Neural cell (in vitro differentiated cells): Measurements from ENCODE around the gene C19orf53. TPM values are rescaled to one million over a fixed set of nuclear protein-coding genes. Genes with fewer than 3 reads are reported as not detected.

Experiments
- H2AFZ ChIP-seq: fragments of 200-600, 300-800 bp; sonication (generic), shearing (Covaris generic); 2 replicates; pipeline ENCODE4 v1.6.0; 2014; ENCODE audit warnings: low read depth, mild to moderate bottlenecking, antibody characterized with exemption, low read length, moderate library complexity
- H3F3A ChIP-seq: fragments of 200-600 bp; shearing (Covaris generic); 2 replicates; pipeline ENCODE4 v1.6.1; 2016; ENCODE audit warnings: mild to moderate bottlenecking, moderate library complexity, mixed read lengths, antibody characterized with exemption, low read length; ENCODE audit not compliant: insufficient read depth, poor library complexity, severe bottlenecking
- H3K27ac ChIP-seq: fragments of 200-600, 300-800 bp; sonication (generic), shearing (Covaris generic); 2 replicates; pipeline ENCODE4 v1.5.1; 2014; ENCODE audit warnings: mild to moderate bottlenecking, low read length, moderate library complexity
- H3K27me3 ChIP-seq: fragments of 300-800, 200-600 bp; sonication (generic), shearing (Covaris generic); 2 replicates; pipeline ENCODE4 v1.6.0; 2014; ENCODE audit warnings: mild to moderate bottlenecking, low read depth, low read length, moderate library complexity; ENCODE audit not compliant: insufficient read depth
- H3K36me3 ChIP-seq: fragments of 300-800, 200-600 bp; sonication (generic), shearing (Covaris generic); 2 replicates; pipeline ENCODE4 v1.5.1; 2014; ENCODE audit warnings: mild to moderate bottlenecking, antibody characterized with exemption, low read length, moderate library complexity; ENCODE audit not compliant: insufficient read depth
- H3K4me2 ChIP-seq: fragments of 300-800, 200-600 bp; sonication (generic), shearing (Covaris generic); 2 replicates; pipeline ENCODE4 v1.6.0; 2014; ENCODE audit warnings: mild to moderate bottlenecking, low read length
- H3K4me3 ChIP-seq: fragments of 300-800, 200-600 bp; sonication (generic), shearing (Covaris generic); 2 replicates; pipeline ENCODE4 v1.5.1; 2014; ENCODE audit warnings: mild to moderate bottlenecking, low read length, moderate library complexity
- H3K79me2 ChIP-seq: fragments of 200-600 bp; shearing (Covaris generic); replicated peaks from 2 replicates; pipeline ENCODE4 v1.6.0; 2014; ENCODE audit warnings: mild to moderate bottlenecking, low read length, moderate library complexity; ENCODE audit not compliant: insufficient read depth
- H3K9ac ChIP-seq: fragments of 300-800, 200-600 bp; sonication (generic), shearing (Covaris generic); 2 replicates; pipeline ENCODE4 v1.6.1; 2016; ENCODE audit warnings: mild to moderate bottlenecking, low read length, mixed read lengths
- H3K9me2 ChIP-seq: fragments of 200-600 bp; shearing (Covaris generic); 2 replicates; pipeline ENCODE4 v1.6.1; 2016; ENCODE audit warnings: mild to moderate bottlenecking, low read length, mixed read lengths; ENCODE audit not compliant: insufficient read depth
- H3K9me3 ChIP-seq: fragments of 200-600, 300-800 bp; sonication (generic), shearing (Covaris generic); 2 replicates; pipeline ENCODE4 v1.6.1; 2016; ENCODE audit warnings: mild to moderate bottlenecking, mixed run types, low read length, moderate library complexity, mixed read lengths
- H4K20me1 ChIP-seq: fragments of 200-600 bp; shearing (Covaris generic); 2 replicates; pipeline ENCODE4 v1.6.1; 2016; ENCODE audit warnings: mild to moderate bottlenecking, mixed run types; ENCODE audit not compliant: insufficient read depth
- EP300 ChIP-seq: fragments of 450-650 bp; conservative IDR thresholded peaks from 2 replicates; pipeline ENCODE4 v1.6.1; 2014; ENCODE audit warnings: antibody characterized with exemption, mild to moderate bottlenecking, moderate library complexity; ENCODE audit not compliant: poor library complexity, severe bottlenecking
- EZH2 ChIP-seq: fragments of 200-600, 300-800 bp; shearing (Covaris generic), sonication (generic); IDR thresholded peaks from 2 replicates; pipeline ENCODE4 v1.6.1; 2014; ENCODE audit warnings: antibody characterized with exemption, low read length, borderline replicate concordance, mild to moderate bottlenecking; ENCODE audit not compliant: insufficient read depth, poor library complexity, severe bottlenecking
- MXI1 ChIP-seq: fragments of 450-650 bp; conservative IDR thresholded peaks from 2 replicates; pipeline ENCODE4 v1.6.1; 2014; ENCODE audit warnings: antibody characterized with exemption, mild to moderate bottlenecking; ENCODE audit not compliant: poor library complexity, severe bottlenecking
- POLR2AphosphoS5 ChIP-seq: IDR thresholded peaks from 2 replicates; pipeline ENCODE4 v1.6.1; 2012
- RAD21 ChIP-seq: fragments of 450-650 bp; conservative IDR thresholded peaks from 2 replicates; pipeline ENCODE4 v1.6.1; 2014; ENCODE audit warnings: antibody characterized with exemption, mild to moderate bottlenecking, moderate library complexity
- SMC3 ChIP-seq: fragments of 450-650 bp; conservative IDR thresholded peaks from 2 replicates; pipeline ENCODE4 v1.6.1; 2014; ENCODE audit warnings: antibody characterized with exemption, mild to moderate bottlenecking, moderate library complexity; ENCODE audit not compliant: poor library complexity
- TAF1 ChIP-seq: IDR thresholded peaks from 2 replicates; pipeline ENCODE4 v1.6.1; 2012; ENCODE audit warnings: low read depth
- polyA plus RNA-seq: library from polyadenylated mRNA; depleted of rRNA; stranded (reverse); fragments of >200 nt; gene quantifications from 2 replicates; pipeline ENCODE4 v1.2.3, GENCODE V29; 2014
- TF ChIP-seq, protein P1 (sequence below): IDR thresholded peaks from 2 replicates; pipeline ENCODE4 v1.6.1; 2012; ENCODE audit warnings: borderline replicate concordance
- TF ChIP-seq, protein P2 (sequence below): fragments of 450-650 bp; IDR thresholded peaks from 2 replicates; pipeline ENCODE4 v1.5.1; 2014; ENCODE audit warnings: antibody characterized with exemption, mild to moderate bottlenecking, moderate library complexity; ENCODE audit not compliant: poor library complexity, severe bottlenecking

C19orf53 gene
- polyA plus RNA-seq, 1 donor from 2014 or later = 104 TPM

DNA sequence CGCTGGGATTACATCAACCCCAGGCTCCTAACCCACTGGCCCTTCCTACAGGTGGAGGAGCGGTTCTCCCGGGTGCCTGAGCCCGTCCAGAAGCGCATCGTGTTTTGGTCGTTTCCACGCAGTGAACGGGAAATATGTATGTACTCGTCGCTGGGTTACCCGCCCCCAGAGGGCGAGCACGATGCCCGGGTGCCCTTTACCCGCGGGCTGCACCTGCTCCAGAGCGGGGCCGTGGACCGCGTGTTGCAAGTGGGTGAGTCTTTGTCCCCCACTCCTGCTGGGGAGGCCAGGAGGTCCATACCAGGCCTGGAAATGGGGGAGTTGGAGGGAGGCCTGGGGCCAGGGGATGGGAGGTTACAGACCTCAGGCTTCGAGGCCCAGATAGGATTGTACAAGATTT, 25.4 kb downstream of the C19orf53 start:
- H3K27me3 ChIP-seq = no peaks in the 10 kb centered on the region
- H3K36me3 ChIP-seq = no peaks in the 10 kb centered on the region
- no peak overlapping the region for H3K27ac ChIP-seq
- no peaks in the 10 kb centered on the region for H3K9me2 ChIP-seq
- H3K79me2 ChIP-seq = peaks cover 18% of the 10 kb centered on the region
- H2AFZ ChIP-seq = no peak overlapping the region
- no peaks in the 10 kb centered on the region for H4K20me1 ChIP-seq
- H3K4me3 ChIP-seq = no peak overlapping the region
- no peaks in the 10 kb centered on the region for H3K9me3 ChIP-seq
- no peaks in the 10 kb centered on the region for H3F3A ChIP-seq
- no peak for TF ChIP-seq MXI1
- TF ChIP-seq, protein P1, sequence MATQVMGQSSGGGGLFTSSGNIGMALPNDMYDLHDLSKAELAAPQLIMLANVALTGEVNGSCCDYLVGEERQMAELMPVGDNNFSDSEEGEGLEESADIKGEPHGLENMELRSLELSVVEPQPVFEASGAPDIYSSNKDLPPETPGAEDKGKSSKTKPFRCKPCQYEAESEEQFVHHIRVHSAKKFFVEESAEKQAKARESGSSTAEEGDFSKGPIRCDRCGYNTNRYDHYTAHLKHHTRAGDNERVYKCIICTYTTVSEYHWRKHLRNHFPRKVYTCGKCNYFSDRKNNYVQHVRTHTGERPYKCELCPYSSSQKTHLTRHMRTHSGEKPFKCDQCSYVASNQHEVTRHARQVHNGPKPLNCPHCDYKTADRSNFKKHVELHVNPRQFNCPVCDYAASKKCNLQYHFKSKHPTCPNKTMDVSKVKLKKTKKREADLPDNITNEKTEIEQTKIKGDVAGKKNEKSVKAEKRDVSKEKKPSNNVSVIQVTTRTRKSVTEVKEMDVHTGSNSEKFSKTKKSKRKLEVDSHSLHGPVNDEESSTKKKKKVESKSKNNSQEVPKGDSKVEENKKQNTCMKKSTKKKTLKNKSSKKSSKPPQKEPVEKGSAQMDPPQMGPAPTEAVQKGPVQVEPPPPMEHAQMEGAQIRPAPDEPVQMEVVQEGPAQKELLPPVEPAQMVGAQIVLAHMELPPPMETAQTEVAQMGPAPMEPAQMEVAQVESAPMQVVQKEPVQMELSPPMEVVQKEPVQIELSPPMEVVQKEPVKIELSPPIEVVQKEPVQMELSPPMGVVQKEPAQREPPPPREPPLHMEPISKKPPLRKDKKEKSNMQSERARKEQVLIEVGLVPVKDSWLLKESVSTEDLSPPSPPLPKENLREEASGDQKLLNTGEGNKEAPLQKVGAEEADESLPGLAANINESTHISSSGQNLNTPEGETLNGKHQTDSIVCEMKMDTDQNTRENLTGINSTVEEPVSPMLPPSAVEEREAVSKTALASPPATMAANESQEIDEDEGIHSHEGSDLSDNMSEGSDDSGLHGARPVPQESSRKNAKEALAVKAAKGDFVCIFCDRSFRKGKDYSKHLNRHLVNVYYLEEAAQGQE = no peak
- no peak for TF ChIP-seq RAD21
- no peak for TF ChIP-seq TAF1
- TF ChIP-seq, protein P2, sequence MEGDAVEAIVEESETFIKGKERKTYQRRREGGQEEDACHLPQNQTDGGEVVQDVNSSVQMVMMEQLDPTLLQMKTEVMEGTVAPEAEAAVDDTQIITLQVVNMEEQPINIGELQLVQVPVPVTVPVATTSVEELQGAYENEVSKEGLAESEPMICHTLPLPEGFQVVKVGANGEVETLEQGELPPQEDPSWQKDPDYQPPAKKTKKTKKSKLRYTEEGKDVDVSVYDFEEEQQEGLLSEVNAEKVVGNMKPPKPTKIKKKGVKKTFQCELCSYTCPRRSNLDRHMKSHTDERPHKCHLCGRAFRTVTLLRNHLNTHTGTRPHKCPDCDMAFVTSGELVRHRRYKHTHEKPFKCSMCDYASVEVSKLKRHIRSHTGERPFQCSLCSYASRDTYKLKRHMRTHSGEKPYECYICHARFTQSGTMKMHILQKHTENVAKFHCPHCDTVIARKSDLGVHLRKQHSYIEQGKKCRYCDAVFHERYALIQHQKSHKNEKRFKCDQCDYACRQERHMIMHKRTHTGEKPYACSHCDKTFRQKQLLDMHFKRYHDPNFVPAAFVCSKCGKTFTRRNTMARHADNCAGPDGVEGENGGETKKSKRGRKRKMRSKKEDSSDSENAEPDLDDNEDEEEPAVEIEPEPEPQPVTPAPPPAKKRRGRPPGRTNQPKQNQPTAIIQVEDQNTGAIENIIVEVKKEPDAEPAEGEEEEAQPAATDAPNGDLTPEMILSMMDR = no peak
- TF ChIP-seq EP300 = no peak
- TF ChIP-seq SMC3 = no peak
- TF ChIP-seq POLR2AphosphoS5 = no peak
- no peak for TF ChIP-seq EZH2
- no peak overlapping the region for H3K4me2 ChIP-seq
- H3K9ac ChIP-seq = no peak overlapping the region

DNA sequence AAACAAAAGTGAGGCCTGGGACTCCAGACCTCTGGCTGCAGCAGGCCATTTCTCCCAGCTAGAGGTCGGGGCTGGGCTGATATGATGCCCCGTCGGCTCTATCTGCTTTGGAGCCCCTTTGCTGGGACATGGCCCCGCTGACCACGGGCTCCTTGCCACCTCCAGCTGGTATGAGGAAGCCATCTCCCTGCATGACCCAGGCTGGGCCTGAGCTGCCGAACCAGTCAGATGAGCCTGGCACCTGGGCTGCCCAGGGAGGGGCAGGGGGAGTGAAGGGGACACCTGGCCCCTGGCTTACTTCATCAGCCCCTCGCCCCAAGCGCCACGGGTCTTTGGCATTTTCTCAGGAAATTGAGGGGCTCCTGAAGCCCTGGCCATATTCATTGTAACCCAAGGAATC, 28.8 kb downstream of the C19orf53 start:
- no peaks in the 10 kb centered on the region for H3F3A ChIP-seq
- no peak overlapping the region for H3K4me2 ChIP-seq
- no peaks in the 10 kb centered on the region for H3K9me2 ChIP-seq
- H3K27me3 ChIP-seq = no peaks in the 10 kb centered on the region
- H2AFZ ChIP-seq = no peak overlapping the region
- H4K20me1 ChIP-seq = no peaks in the 10 kb centered on the region
- no peak overlapping the region for H3K27ac ChIP-seq
- no peak overlapping the region for H3K4me3 ChIP-seq
- no peaks in the 10 kb centered on the region for H3K79me2 ChIP-seq
- TF ChIP-seq TAF1 (no peak), POLR2AphosphoS5 (no peak), SMC3 (no peak), MXI1 (no peak), RAD21 (no peak), EZH2 (no peak), EP300 (no peak)
- TF ChIP-seq, protein P2 = no peak
- TF ChIP-seq, protein P1 = no peak
- no peaks in the 10 kb centered on the region for H3K9me3 ChIP-seq
- no peaks in the 10 kb centered on the region for H3K36me3 ChIP-seq
- no peak overlapping the region for H3K9ac ChIP-seq
